ENCODE measurements around the gene KCNJ6. TPM values are rescaled to one million over a fixed set of nuclear protein-coding genes. Genes with fewer than 3 reads are reported as not detected.
A peak's percentile ranks its signal among the peaks of the same experiment; 100 is the strongest.

Gene KCNJ6
- total and polyA plus RNA-seq, 2 experiments from 2014 or later = 0.07 to 0.46 TPM

GRCh38 chr21:37915497-37915911 lies 753 bp downstream of the KCNJ6 start:
- 6% methylated on average over 26 of the region's 28 CpGs for WGBS (ENCODE audit: low lambda C conversion rate, missing lambda C conversion rate)
- H3K9me2 ChIP-seq (replicated peaks; ENCODE audit: insufficient read depth) = no peaks in the 10 kb centered on the region
- H3K79me2 ChIP-seq = no peaks in the 10 kb centered on the region
- peak; percentile 7 for DNase-seq (ENCODE audit: low spot score)
- no peak overlapping the region for H3K27ac ChIP-seq
- peaks cover 68% of the 10 kb centered on the region for H3K27me3 ChIP-seq
- H3K4me2 ChIP-seq = peak overlapping the region; percentile 95
- no peaks in the 10 kb centered on the region for H3K36me3 ChIP-seq (replicated peaks; ENCODE audit: insufficient read depth, low read depth)
- peak overlapping the region; percentile 20 for H3K4me3 ChIP-seq
- no peaks in the 10 kb centered on the region for H4K20me1 ChIP-seq (ENCODE audit: insufficient read depth, poor library complexity, severe bottlenecking)
- TF ChIP-seq EZH2phosphoT487 (IDR thresholded peaks at IDR 0.05; ENCODE audit: low read depth, severe bottlenecking, unreplicated experiment) (no peak), EZH2 (IDR thresholded peaks at IDR 0.05; ENCODE audit: borderline replicate concordance) (peak; percentile 40)
- no peak overlapping the region for H2AFZ ChIP-seq
- no peaks in the 10 kb centered on the region for H3K9me3 ChIP-seq (ENCODE audit: low read depth)
- H3K4me1 ChIP-seq (ENCODE audit: insufficient read depth) = peaks cover 11% of the 10 kb centered on the region

GRCh38 chr21:37912616-37913015 lies 3.6 kb downstream of the KCNJ6 start:
- Histone ChIP-seq H3K27ac (no peak overlapping the region), H3K9me2 (replicated peaks; ENCODE audit: insufficient read depth) (no peaks in the 10 kb centered on the region), H4K20me1 (ENCODE audit: insufficient read depth, poor library complexity, severe bottlenecking) (no peaks in the 10 kb centered on the region), H3K4me1 (ENCODE audit: insufficient read depth) (peaks cover 11% of the 10 kb centered on the region), H3K27me3 (peaks cover 57% of the 10 kb centered on the region), H3K9me3 (ENCODE audit: low read depth) (no peaks in the 10 kb centered on the region), H3K4me3 (no peak overlapping the region), H2AFZ (no peak overlapping the region), H3K36me3 (replicated peaks; ENCODE audit: insufficient read depth, low read depth) (no peaks in the 10 kb centered on the region), H3K4me2 (no peak overlapping the region), H3K79me2 (no peaks in the 10 kb centered on the region)
- TF ChIP-seq EZH2phosphoT487 (IDR thresholded peaks at IDR 0.05; ENCODE audit: low read depth, severe bottlenecking, unreplicated experiment) (no peak), CTCF (IDR thresholded peaks at IDR 0.05; ENCODE audit: poor library complexity) (no peak), EZH2 (IDR thresholded peaks at IDR 0.05; ENCODE audit: borderline replicate concordance) (no peak)
- no peak for DNase-seq (ENCODE audit: low spot score)

GRCh38 chr21:37909936-37910335 lies 6.3 kb downstream of the KCNJ6 start:
- Histone ChIP-seq H3K9me2 (replicated peaks; ENCODE audit: insufficient read depth) (no peaks in the 10 kb centered on the region), H3K27ac (no peak overlapping the region), H3K36me3 (replicated peaks; ENCODE audit: insufficient read depth, low read depth) (no peaks in the 10 kb centered on the region), H3K27me3 (peaks cover 33% of the 10 kb centered on the region), H2AFZ (no peak overlapping the region), H3K9me3 (ENCODE audit: low read depth) (no peaks in the 10 kb centered on the region), H3K4me2 (no peak overlapping the region), H4K20me1 (ENCODE audit: insufficient read depth, poor library complexity, severe bottlenecking) (no peaks in the 10 kb centered on the region), H3K4me3 (no peak overlapping the region), H3K79me2 (no peaks in the 10 kb centered on the region), H3K4me1 (ENCODE audit: insufficient read depth) (no peaks in the 10 kb centered on the region)
- DNase-seq (ENCODE audit: low spot score) = no peak
- no peak for TF ChIP-seq CTCF (IDR thresholded peaks at IDR 0.05; ENCODE audit: poor library complexity)
- TF ChIP-seq EZH2 (IDR thresholded peaks at IDR 0.05; ENCODE audit: borderline replicate concordance) = no peak
- TF ChIP-seq EZH2phosphoT487 (IDR thresholded peaks at IDR 0.05; ENCODE audit: low read depth, severe bottlenecking, unreplicated experiment) = no peak
- WGBS (ENCODE audit: low lambda C conversion rate, missing lambda C conversion rate) = 90% methylated on average over 6 of the region's 6 CpGs

GRCh38 chr21:37908691-37909090 lies 7.6 kb downstream of the KCNJ6 start:
- WGBS (ENCODE audit: low lambda C conversion rate, missing lambda C conversion rate) = 89% methylated on average over 2 of the region's 2 CpGs
- Histone ChIP-seq H3K9me2 (replicated peaks; ENCODE audit: insufficient read depth) (no peaks in the 10 kb centered on the region), H3K4me3 (no peak overlapping the region), H3K36me3 (replicated peaks; ENCODE audit: insufficient read depth, low read depth) (no peaks in the 10 kb centered on the region), H3K27ac (no peak overlapping the region), H3K79me2 (no peaks in the 10 kb centered on the region), H3K4me1 (ENCODE audit: insufficient read depth) (no peaks in the 10 kb centered on the region), H2AFZ (no peak overlapping the region), H3K27me3 (peaks cover 26% of the 10 kb centered on the region), H3K4me2 (no peak overlapping the region), H3K9me3 (ENCODE audit: low read depth) (no peaks in the 10 kb centered on the region), H4K20me1 (ENCODE audit: insufficient read depth, poor library complexity, severe bottlenecking) (no peaks in the 10 kb centered on the region)
- TF ChIP-seq CTCF (IDR thresholded peaks at IDR 0.05; ENCODE audit: poor library complexity) (no peak), EZH2 (IDR thresholded peaks at IDR 0.05; ENCODE audit: borderline replicate concordance) (no peak), EZH2phosphoT487 (IDR thresholded peaks at IDR 0.05; ENCODE audit: low read depth, severe bottlenecking, unreplicated experiment) (no peak)
- no peak for DNase-seq (ENCODE audit: low spot score)

Data from hepatocyte (in vitro differentiated cells).